Astrocyte of the spinal cord (primary cell): ENCODE measurements around the gene CHRM1.

Source experiments
- DNase-seq: peaks from one replicate; pipeline ENCODE4 v3.0.0; 2011; ENCODE audit warnings: low read depth, low spot score
- H3K4me3 ChIP-seq: 2 replicates; pipeline ENCODE4 v1.5.1; 2011; ENCODE audit warnings: low read depth, mild to moderate bottlenecking, low read length, moderate library complexity
- CTCF ChIP-seq: IDR thresholded peaks from 2 replicates; pipeline ENCODE4 v1.5.1; 2012; ENCODE audit warnings: low read depth, mild to moderate bottlenecking, low read length, inconsistent platforms
- in situ Hi-C: cut with HindIII; loops from 2 replicates; pipeline ENCODE4 v1.10.0; 2017; ENCODE audit warnings: low sequenced_read_pairs

CHRM1 gene

GRCh38 chr11:62922189-62922589 lies 1.0 kb upstream of the CHRM1 start:
- DNase-seq = no peak
- in situ Hi-C loops = loop anchor here (25.0 kb wide), 1 partner anchor 90 kb away; the partner anchor contains the start of gene SLC22A8
- no peak for TF ChIP-seq CTCF
- H3K4me3 ChIP-seq = no peak overlapping the region

- H3K4me3 ChIP-seq = no peak overlapping the region
- in situ Hi-C loops = loop anchor here (25.0 kb wide), 1 partner anchor 91 kb away; the partner anchor contains the start of gene SLC22A8
- TF ChIP-seq CTCF = no peak
- no peak for DNase-seq
Measured at GRCh38 chr11:62921573-62922188, 518 bp upstream of the CHRM1 start.

- no peak for TF ChIP-seq CTCF
- in situ Hi-C loops = loop anchor here (25.0 kb wide), 1 partner anchor 92 kb away; the partner anchor contains the start of gene SLC22A8
- H3K4me3 ChIP-seq = no peak overlapping the region
- DNase-seq = no peak
Measured at GRCh38 chr11:62919898-62920640, 1.1 kb downstream of the CHRM1 start.

- in situ Hi-C loops = loop anchor here (25.0 kb wide), 1 partner anchor 93 kb away; the partner anchor contains the start of gene SLC22A8
- no peak overlapping the region for H3K4me3 ChIP-seq
- no peak for DNase-seq
- TF ChIP-seq CTCF = no peak
Measured at GRCh38 chr11:62919476-62919875, 1.7 kb downstream of the CHRM1 start.

- H3K4me3 ChIP-seq = no peak overlapping the region
- in situ Hi-C loops = loop anchor here (25.0 kb wide), 1 partner anchor 94 kb away; the partner anchor contains the start of gene SLC22A8
- DNase-seq = no peak
- TF ChIP-seq CTCF = no peak
Measured at GRCh38 chr11:62918531-62918930, 2.6 kb downstream of the CHRM1 start.

GRCh38 chr11:62917906-62918502 lies 3.2 kb downstream of the CHRM1 start:
- no peak overlapping the region for H3K4me3 ChIP-seq
- no peak for TF ChIP-seq CTCF
- in situ Hi-C loops = loop anchor here (25.0 kb wide), 1 partner anchor 94 kb away; the partner anchor contains the start of gene SLC22A8
- DNase-seq = no peak
